HG03342 (cell line): ENCODE measurements around the gene MRFAP1.

ENCODE experiments used
- ATAC-seq: cut with Tn5 transposase; IDR thresholded peaks from one replicate; pipeline ENCODE4 v1.9.1; 2021; ENCODE audit warnings: mild to moderate bottlenecking, moderate library complexity; ENCODE audit not compliant: unreplicated experiment

MRFAP1 gene

GRCh38 chr4:6688879-6689505 lies 48.5 kb downstream of the MRFAP1 start:
- ATAC-seq = peak; percentile 84

- ATAC-seq = no peak
These were observed 49.0 kb downstream of the MRFAP1 start for GRCh38 chr4:6689506-6689960.
